ENCODE data around the gene PFKFB4. TPM values are rescaled to one million over a fixed set of nuclear protein-coding genes. Genes with fewer than 3 reads are reported as not detected.

Gene PFKFB4
- total and polyA plus RNA-seq, 2 of the 8 experiments (the other 6 are each of a cell fraction or from before 2014, with no cell fraction given): 10.7 to 20.1 TPM

DNA sequence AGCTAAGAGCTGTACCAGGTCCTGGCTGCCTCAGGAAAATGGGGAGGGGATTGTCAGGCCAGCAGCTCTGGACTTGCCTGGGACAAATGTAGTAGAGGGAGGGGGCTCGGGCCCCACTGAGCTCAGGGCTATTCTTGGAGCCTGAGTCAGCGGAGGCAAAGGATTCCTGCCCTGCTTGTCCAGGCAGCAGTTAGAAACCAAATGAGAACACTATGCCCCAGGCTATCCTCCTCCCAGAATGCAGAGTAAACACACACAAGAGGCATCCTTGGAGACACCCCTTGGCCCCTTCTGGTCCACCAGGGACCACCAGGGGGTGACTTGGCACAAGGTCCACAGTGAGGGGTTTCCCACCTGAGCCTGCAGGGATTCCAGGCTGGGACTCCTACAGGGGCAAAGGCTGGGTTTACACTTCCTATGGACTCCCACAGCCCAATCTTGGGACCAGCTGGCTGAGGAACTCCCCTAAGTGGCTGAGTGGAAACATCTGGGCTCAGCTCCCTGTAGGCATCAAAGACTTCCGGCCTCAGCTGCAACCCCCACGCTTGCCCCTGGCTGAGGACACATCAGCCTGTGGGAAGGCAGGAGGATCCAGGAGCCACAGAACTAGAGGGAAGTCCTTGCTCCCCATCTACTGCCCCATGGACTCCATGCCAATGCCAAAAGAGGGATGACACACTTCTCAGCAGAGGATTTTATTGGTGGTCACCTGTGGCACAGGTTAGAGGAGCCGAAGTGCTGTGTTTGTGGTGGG, 41.9 kb upstream of the PFKFB4 start:
- peaks cover 3 to 18% (median 15%) of the 10 kb centered on the region in 4 experiments; a peak in 6 of 7 replicates for H3K4me1 ChIP-seq (replicated peaks in 1 of 4; ENCODE audit: control insufficient read depth in 3 of 4, insufficient read depth in 4 of 4, low read length in 3 of 4)
- FAIRE-seq (no peak), DNase-seq (ENCODE audit: low read depth in 1 of 2, low spot score in 2 of 2) (no peak)
- ChIA-PET CTCF (ENCODE audit: partially characterized antibody) (interaction anchor here (1.2 to 1.4 kb wide), 2 partner anchors 11 to 163 kb away, joined by 3 to 4 read pairs; no protein-coding TSS in a partner anchor), POLR2A (ENCODE audit: partially characterized antibody) (interaction anchor here (0.6 to 5.1 kb wide), 12 partner anchors 10 to 154 kb away, joined by 3 to 23 read pairs (median 7); partner anchors contain the start of genes SLC26A6 and UQCRC1)
- no peak overlapping the region for H3K27ac ChIP-seq (ENCODE audit: low read depth, low read length)
- WGBS, 2 experiments (ENCODE audit: extremely low coverage in 1 of 2, insufficient coverage in 1 of 2, insufficient read length in 1 of 2, insufficient replicate concordance in 2 of 2, low coverage in 1 of 2, low lambda C conversion rate in 2 of 2, missing lambda C conversion rate in 1 of 2): 91% methylated on average over 5 of the region's 5 CpGs; no CpG with 5 or more reads in 1 of the 2 experiments
- peaks cover 2 to 39% of the 10 kb centered on the region in 2 experiments for H4K20me1 ChIP-seq (replicated peaks in 1 of 2; ENCODE audit: control insufficient read depth in 1 of 2, insufficient read depth in 2 of 2, low read length in 2 of 2)
- H2BK15ac ChIP-seq (ENCODE audit: low read length): no peak overlapping the region
- peaks cover 1% of the 10 kb centered on the region; the same call in 1 of the 2 replicates for H3K23me2 ChIP-seq (ENCODE audit: low read depth, low read length)
- H3K36me3 ChIP-seq (ENCODE audit: control insufficient read depth in 2 of 4, insufficient read depth in 4 of 4, low read length in 3 of 4): peaks cover 34 to 47% (median 43%) of the 10 kb centered on the region in 4 experiments
- no peak overlapping the region for H3K4me3 ChIP-seq (ENCODE audit: extremely low read depth in 1 of 4, insufficient read depth in 2 of 4, low read depth in 3 of 4, low read length in 4 of 4)
- no peak overlapping the region for H3K56ac ChIP-seq (replicated peaks; ENCODE audit: insufficient read length, low read depth, low read length)
- no peak overlapping the region for H2BK20ac ChIP-seq (ENCODE audit: low read length)
- no peak overlapping the region; the same call in 1 of the 2 replicates for H4K8ac ChIP-seq (ENCODE audit: extremely low read depth, insufficient read depth, low read length)
- H2AFZ ChIP-seq (ENCODE audit: low read length): no peak overlapping the region
- H3K4me2 ChIP-seq (ENCODE audit: insufficient read depth in 1 of 2, low read depth in 2 of 2, low read length in 2 of 2): no peak overlapping the region
- H3K79me2 ChIP-seq (ENCODE audit: control insufficient read depth in 1 of 2, insufficient read depth in 2 of 2, low read length in 2 of 2): no peaks in the 10 kb centered on the region
- no peak overlapping the region for H4K5ac ChIP-seq (ENCODE audit: insufficient read length, low read depth, low read length)
- no peak overlapping the region for H2BK12ac ChIP-seq (ENCODE audit: low read depth, low read length)
- H2BK120ac ChIP-seq (replicated peaks; ENCODE audit: low read depth, low read length): no peak overlapping the region
- H3K23ac ChIP-seq (ENCODE audit: insufficient read length): no peak overlapping the region
- H2BK5ac ChIP-seq (ENCODE audit: low read depth, low read length): no peak overlapping the region
- no peak overlapping the region for H3K4ac ChIP-seq (replicated peaks; ENCODE audit: insufficient read length, low read depth, low read length)
- H3K18ac ChIP-seq (ENCODE audit: extremely low read depth, low read length): no peak overlapping the region
- no peaks in the 10 kb centered on the region for H3K9me3 ChIP-seq (ENCODE audit: insufficient read depth in 2 of 2, low read depth in 1 of 2, low read length in 1 of 2)
- no peak overlapping the region for H2AK5ac ChIP-seq (ENCODE audit: low read depth, low read length)
- no peak overlapping the region for H3K14ac ChIP-seq (ENCODE audit: insufficient read length)
- peaks cover 0 to 6% (median 0%) of the 10 kb centered on the region in 4 experiments; a peak in 4 of 7 replicates for H3K27me3 ChIP-seq (replicated peaks in 1 of 4; ENCODE audit: control insufficient read depth in 3 of 4, extremely low read depth in 1 of 4, insufficient read depth in 3 of 4, low read length in 3 of 4)
- H3K79me1 ChIP-seq (ENCODE audit: low read depth, low read length): peaks cover 2% of the 10 kb centered on the region; the same call in 1 of the 2 replicates
- no peak overlapping the region for H3K9ac ChIP-seq (replicated peaks in 1 of 4; ENCODE audit: extremely low read depth in 1 of 4, low read depth in 3 of 4, low read length in 3 of 4)
- no peak overlapping the region for H4K91ac ChIP-seq (replicated peaks; ENCODE audit: insufficient read length, low read length)
- TF ChIP-seq, protein P1, sequence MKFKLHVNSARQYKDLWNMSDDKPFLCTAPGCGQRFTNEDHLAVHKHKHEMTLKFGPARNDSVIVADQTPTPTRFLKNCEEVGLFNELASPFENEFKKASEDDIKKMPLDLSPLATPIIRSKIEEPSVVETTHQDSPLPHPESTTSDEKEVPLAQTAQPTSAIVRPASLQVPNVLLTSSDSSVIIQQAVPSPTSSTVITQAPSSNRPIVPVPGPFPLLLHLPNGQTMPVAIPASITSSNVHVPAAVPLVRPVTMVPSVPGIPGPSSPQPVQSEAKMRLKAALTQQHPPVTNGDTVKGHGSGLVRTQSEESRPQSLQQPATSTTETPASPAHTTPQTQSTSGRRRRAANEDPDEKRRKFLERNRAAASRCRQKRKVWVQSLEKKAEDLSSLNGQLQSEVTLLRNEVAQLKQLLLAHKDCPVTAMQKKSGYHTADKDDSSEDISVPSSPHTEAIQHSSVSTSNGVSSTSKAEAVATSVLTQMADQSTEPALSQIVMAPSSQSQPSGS (IDR thresholded peaks at IDR 0.05; ENCODE audit: low read length): no peak
- TF ChIP-seq CTBP2 (IDR thresholded peaks at IDR 0.05; ENCODE audit: borderline replicate concordance, insufficient read depth, insufficient read length, low read length) (no peak), TAF7 (optimal IDR thresholded peaks at IDR 0.05; ENCODE audit: borderline replicate concordance, low read depth, low read length) (no peak), BACH1 (IDR thresholded peaks at IDR 0.05; ENCODE audit: low read length) (no peak), TBP (IDR thresholded peaks at IDR 0.05; ENCODE audit: low read depth, low read length) (no peak), EGR1 (IDR thresholded peaks at IDR 0.05; ENCODE audit: borderline replicate concordance, low read depth, low read length) (no peak), CHD2 (IDR thresholded peaks at IDR 0.05; ENCODE audit: low read length) (no peak), CHD1 (IDR thresholded peaks at IDR 0.05; ENCODE audit: low read depth, low read length) (no peak)
- TF ChIP-seq, protein P2, sequence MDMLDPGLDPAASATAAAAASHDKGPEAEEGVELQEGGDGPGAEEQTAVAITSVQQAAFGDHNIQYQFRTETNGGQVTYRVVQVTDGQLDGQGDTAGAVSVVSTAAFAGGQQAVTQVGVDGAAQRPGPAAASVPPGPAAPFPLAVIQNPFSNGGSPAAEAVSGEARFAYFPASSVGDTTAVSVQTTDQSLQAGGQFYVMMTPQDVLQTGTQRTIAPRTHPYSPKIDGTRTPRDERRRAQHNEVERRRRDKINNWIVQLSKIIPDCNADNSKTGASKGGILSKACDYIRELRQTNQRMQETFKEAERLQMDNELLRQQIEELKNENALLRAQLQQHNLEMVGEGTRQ (IDR thresholded peaks at IDR 0.05; ENCODE audit: low read length): no peak

Measured in H1 (cell line).